Measurements from ENCODE around the gene EPHB2. TPM values are rescaled to one million over a fixed set of nuclear protein-coding genes. Genes with fewer than 3 reads are reported as not detected.

EPHB2 gene
- total RNA-seq, 2 experiments from 2014 or later = 0.13 TPM; not detected in 1

GRCh38 chr1:22916471-22916820 lies 205.8 kb downstream of the EPHB2 start:
- H3K4me1 Mint-ChIP-seq (ENCODE audit: low read depth) = no peaks in the 10 kb centered on the region
- TF ChIP-seq CTCF (IDR thresholded peaks at IDR 0.05) = no peak
- H3K4me3 Mint-ChIP-seq = no peak overlapping the region
- no peaks in the 10 kb centered on the region for H3K36me3 Mint-ChIP-seq (ENCODE audit: low read depth)
- no peak overlapping the region for H3K27ac Mint-ChIP-seq
- intact Hi-C loops (cut with micrococcal nuclease) = no loop called here
- DNase-seq (no peak), ATAC-seq (no peak)
- POLR2A ChIA-PET = no interaction called here
- no peaks in the 10 kb centered on the region for H3K9me3 Mint-ChIP-seq
- peaks cover 2% of the 10 kb centered on the region for H3K27me3 Mint-ChIP-seq
- CTCF ChIA-PET = no interaction called here

- H3K4me3 Mint-ChIP-seq = no peak overlapping the region
- H3K27ac Mint-ChIP-seq = no peak overlapping the region
- POLR2A ChIA-PET = no interaction called here
- DNase-seq (no peak), ATAC-seq (no peak)
- no peaks in the 10 kb centered on the region for H3K36me3 Mint-ChIP-seq (ENCODE audit: low read depth)
- intact Hi-C loops (cut with micrococcal nuclease) = no loop called here
- H3K27me3 Mint-ChIP-seq = peaks cover 2% of the 10 kb centered on the region
- CTCF ChIA-PET = no interaction called here
- TF ChIP-seq CTCF (IDR thresholded peaks at IDR 0.05) = no peak
- H3K4me1 Mint-ChIP-seq (ENCODE audit: low read depth) = no peaks in the 10 kb centered on the region
- no peaks in the 10 kb centered on the region for H3K9me3 Mint-ChIP-seq
Measured at GRCh38 chr1:22917989-22918388, 207.3 kb downstream of the EPHB2 start.

GRCh38 chr1:22918644-22919043 lies 208.0 kb downstream of the EPHB2 start:
- ATAC-seq = no peak
- H3K4me1 Mint-ChIP-seq (ENCODE audit: low read depth) = no peaks in the 10 kb centered on the region
- no peak for DNase-seq
- peaks cover 2% of the 10 kb centered on the region for H3K27me3 Mint-ChIP-seq
- H3K9me3 Mint-ChIP-seq = no peaks in the 10 kb centered on the region
- TF ChIP-seq CTCF (IDR thresholded peaks at IDR 0.05) = no peak
- CTCF ChIA-PET = interaction anchor here (0.7 kb wide), 1 partner anchor 214 kb away, joined by 3 read pairs; no protein-coding TSS in a partner anchor
- no peak overlapping the region for H3K4me3 Mint-ChIP-seq
- no peak overlapping the region for H3K27ac Mint-ChIP-seq
- intact Hi-C loops (cut with micrococcal nuclease) = no loop called here
- H3K36me3 Mint-ChIP-seq (ENCODE audit: low read depth) = no peaks in the 10 kb centered on the region
- POLR2A ChIA-PET = interaction anchor here (0.6 kb wide), 1 partner anchor 717 kb away, joined by 3 read pairs; no protein-coding TSS in a partner anchor

- Mint-ChIP-seq H3K4me3 (no peak overlapping the region), H3K4me1 (ENCODE audit: low read depth) (no peaks in the 10 kb centered on the region), H3K27me3 (peaks cover 4% of the 10 kb centered on the region), H3K36me3 (ENCODE audit: low read depth) (no peaks in the 10 kb centered on the region), H3K9me3 (no peaks in the 10 kb centered on the region), H3K27ac (no peak overlapping the region)
- DNase-seq = no peak
- TF ChIP-seq CTCF (IDR thresholded peaks at IDR 0.05) = no peak
- CTCF ChIA-PET = interaction anchor here (0.7 kb wide), 1 partner anchor 215 kb away, joined by 3 read pairs; no protein-coding TSS in a partner anchor
- intact Hi-C loops (cut with micrococcal nuclease) = no loop called here
- POLR2A ChIA-PET = no interaction called here
- no peak for ATAC-seq
Measured at GRCh38 chr1:22919341-22920025, 208.8 kb downstream of the EPHB2 start.

- no peaks in the 10 kb centered on the region for H3K9me3 Mint-ChIP-seq
- POLR2A ChIA-PET = no interaction called here
- H3K27ac Mint-ChIP-seq = no peak overlapping the region
- no peaks in the 10 kb centered on the region for H3K36me3 Mint-ChIP-seq (ENCODE audit: low read depth)
- TF ChIP-seq CTCF (IDR thresholded peaks at IDR 0.05) = no peak
- DNase-seq (no peak), ATAC-seq (no peak)
- H3K27me3 Mint-ChIP-seq = peaks cover 6% of the 10 kb centered on the region
- no peak overlapping the region for H3K4me3 Mint-ChIP-seq
- CTCF ChIA-PET = no interaction called here
- no peaks in the 10 kb centered on the region for H3K4me1 Mint-ChIP-seq (ENCODE audit: low read depth)
- intact Hi-C loops (cut with micrococcal nuclease) = no loop called here
Measured at GRCh38 chr1:22920026-22920733, 209.5 kb downstream of the EPHB2 start.

Data from activated CD8-positive, alpha-beta T cell treated with anti-CD3 and anti-CD28 coated beads for 36 hours (primary cell).